Measurements from ENCODE around the gene RCE1.

DNA sequence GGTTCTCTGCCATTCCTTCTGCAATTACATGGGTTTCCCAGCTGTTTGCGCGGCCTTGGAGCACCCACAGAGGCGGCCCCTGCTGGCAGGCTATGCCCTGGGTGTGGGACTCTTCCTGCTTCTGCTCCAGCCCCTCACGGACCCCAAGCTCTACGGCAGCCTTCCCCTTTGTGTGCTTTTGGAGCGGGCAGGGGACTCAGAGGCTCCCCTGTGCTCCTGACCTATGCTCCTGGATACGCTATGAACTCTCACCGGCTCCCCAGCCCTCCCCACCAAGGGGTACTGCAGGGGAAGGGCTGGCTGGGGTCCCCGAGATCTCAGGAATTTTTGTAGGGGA lies 2.6 kb downstream of the RCE1 start:
- no peak for TF ChIP-seq ARNT (IDR thresholded peaks at IDR 0.05)
- TF ChIP-seq FOXK2 (IDR thresholded peaks at IDR 0.05): no peak
- TF ChIP-seq BHLHE40 (IDR thresholded peaks at IDR 0.05; ENCODE audit: borderline replicate concordance): no peak
- TF ChIP-seq ZNF384 (IDR thresholded peaks at IDR 0.05): no peak
- no peak for TF ChIP-seq FOXA1 (IDR thresholded peaks at IDR 0.05)
- no peak for TF ChIP-seq ELF4 (IDR thresholded peaks at IDR 0.05)
- no peak for TF ChIP-seq HDGF (IDR thresholded peaks at IDR 0.05; ENCODE audit: borderline replicate concordance)
- no peak for TF ChIP-seq LEF1 (IDR thresholded peaks at IDR 0.05; ENCODE audit: borderline replicate concordance)
- no peak for TF ChIP-seq NFRKB (IDR thresholded peaks at IDR 0.05)
- TF ChIP-seq CTBP1 (IDR thresholded peaks at IDR 0.05; ENCODE audit: borderline replicate concordance): no peak
- TF ChIP-seq SP1 (IDR thresholded peaks at IDR 0.05): no peak
- TF ChIP-seq FOXM1 (IDR thresholded peaks at IDR 0.05; ENCODE audit: borderline replicate concordance): no peak
- no peak for TF ChIP-seq SUZ12 (IDR thresholded peaks at IDR 0.05)
- TF ChIP-seq L3MBTL2 (conservative IDR thresholded peaks at IDR 0.05): no peak

Measured in HEK293T (cell line).